ENCODE data around the gene LTBR. TPM values are rescaled to one million over a fixed set of nuclear protein-coding genes. Genes with fewer than 3 reads are reported as not detected.

Gene LTBR
- total RNA-seq, 1 donor from 2014 or later: 1.7 TPM

DNA sequence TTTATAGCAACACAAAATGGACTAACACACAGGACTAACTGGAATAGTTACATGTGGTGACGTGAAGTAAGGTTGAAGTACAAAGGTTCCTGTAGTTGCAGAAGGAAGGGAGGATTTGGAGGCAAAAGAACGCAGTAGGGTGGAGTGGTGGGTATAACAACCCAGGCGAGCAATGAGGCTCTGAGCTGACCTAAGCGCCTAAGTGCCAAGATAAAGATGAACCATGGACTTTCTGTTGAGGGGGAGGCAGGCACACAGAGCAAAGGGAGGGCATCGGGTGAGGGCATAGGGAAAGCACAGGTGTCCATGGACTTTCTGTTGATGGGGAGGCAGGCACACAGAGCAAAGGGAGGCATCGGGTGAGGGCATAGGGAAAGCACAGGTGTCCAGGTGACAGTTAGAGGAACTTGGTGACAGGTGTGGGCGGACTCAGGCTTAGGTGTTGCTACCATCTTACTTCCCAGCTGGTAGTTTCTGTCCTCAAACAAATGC lies 23.8 kb upstream of the LTBR start:
- no peak for TF ChIP-seq CTCF (conservative IDR thresholded peaks at IDR 0.05)
- no peaks in the 10 kb centered on the region for H3K27me3 Mint-ChIP-seq (ENCODE audit: low read depth)
- no peak for DNase-seq (ENCODE audit: low read depth, low spot score)
- no peaks in the 10 kb centered on the region for H3K4me1 Mint-ChIP-seq
- no peaks in the 10 kb centered on the region for H3K36me3 Mint-ChIP-seq (ENCODE audit: low read depth)
- no peak overlapping the region for H3K27ac Mint-ChIP-seq (ENCODE audit: unreplicated experiment)
- no peak overlapping the region for H3K4me3 Mint-ChIP-seq
- H3K9me3 Mint-ChIP-seq: no peaks in the 10 kb centered on the region

DNA sequence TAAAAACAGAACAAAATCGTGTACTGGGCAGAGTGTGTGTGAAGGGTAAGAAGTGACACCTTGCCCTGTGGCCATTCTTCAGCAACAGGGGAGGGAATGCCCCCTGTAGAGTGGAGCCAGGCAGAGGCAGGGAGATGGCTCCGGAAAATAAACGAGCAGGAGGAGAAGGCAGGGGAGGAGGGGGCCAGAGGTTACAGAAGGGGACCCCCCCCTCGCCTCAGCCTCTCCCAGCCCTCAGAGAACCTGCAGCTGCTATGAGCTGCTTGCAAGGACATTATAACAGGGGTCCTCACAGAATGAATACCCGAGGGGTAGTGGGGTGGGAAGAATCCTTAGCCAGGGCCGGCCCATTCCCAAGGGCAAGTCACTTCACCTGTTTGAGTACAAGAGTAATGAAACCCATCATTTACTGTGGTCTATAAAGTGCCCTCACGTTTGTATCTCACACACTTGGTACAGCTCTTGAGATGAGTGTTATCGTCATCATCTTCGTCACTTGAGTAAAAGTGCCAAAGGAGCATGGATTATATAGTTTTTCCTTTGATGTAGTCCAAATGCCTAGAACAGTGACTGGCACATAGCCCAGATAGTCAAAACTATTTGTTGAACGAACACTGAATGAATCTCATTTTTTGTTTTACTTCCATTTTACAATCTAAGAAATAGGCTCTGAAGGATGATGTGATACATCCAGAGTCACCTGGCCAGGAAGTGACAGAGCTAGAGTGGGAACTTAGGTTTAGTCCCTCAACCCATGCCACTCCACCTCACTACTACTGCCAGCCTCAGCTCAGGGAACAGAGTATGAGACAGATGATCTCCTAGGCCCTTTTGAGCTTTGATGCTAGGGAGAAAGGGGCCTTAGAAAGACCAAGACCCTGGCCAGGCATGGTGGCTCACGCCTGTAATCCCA lies 23.1 kb upstream of the LTBR start:
- Mint-ChIP-seq H3K27me3 (ENCODE audit: low read depth) (no peaks in the 10 kb centered on the region), H3K4me3 (no peak overlapping the region), H3K36me3 (ENCODE audit: low read depth) (no peaks in the 10 kb centered on the region), H3K4me1 (no peaks in the 10 kb centered on the region), H3K9me3 (no peaks in the 10 kb centered on the region), H3K27ac (ENCODE audit: unreplicated experiment) (no peak overlapping the region)
- no peak for TF ChIP-seq CTCF (conservative IDR thresholded peaks at IDR 0.05)
- DNase-seq (ENCODE audit: low read depth, low spot score): no peak

DNA sequence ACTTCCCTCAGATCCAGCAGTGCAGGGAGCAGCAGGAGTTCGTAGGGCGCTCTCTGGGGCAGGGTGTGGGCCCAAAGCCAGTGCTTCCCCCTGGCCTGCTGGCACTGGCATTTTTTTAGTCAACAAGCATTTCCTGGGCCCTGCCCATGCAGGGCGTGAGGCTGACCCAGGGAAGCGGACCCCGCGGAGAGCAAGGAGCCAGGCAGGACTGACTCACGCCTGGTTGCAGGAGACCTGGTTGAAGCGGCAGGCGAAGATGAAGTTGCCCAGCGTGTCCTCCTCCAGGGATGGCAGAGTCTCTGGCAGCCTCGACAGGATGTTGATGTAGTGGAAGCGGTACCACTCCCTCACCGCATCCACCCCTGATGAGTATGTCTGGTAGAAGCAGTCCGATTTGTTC lies 22.1 kb upstream of the LTBR start:
- DNase-seq (ENCODE audit: low read depth, low spot score): no peak
- TF ChIP-seq CTCF (conservative IDR thresholded peaks at IDR 0.05): no peak
- no peaks in the 10 kb centered on the region for H3K9me3 Mint-ChIP-seq
- no peak overlapping the region for H3K27ac Mint-ChIP-seq (ENCODE audit: unreplicated experiment)
- no peak overlapping the region for H3K4me3 Mint-ChIP-seq
- H3K36me3 Mint-ChIP-seq (ENCODE audit: low read depth): no peaks in the 10 kb centered on the region
- no peaks in the 10 kb centered on the region for H3K27me3 Mint-ChIP-seq (ENCODE audit: low read depth)
- no peaks in the 10 kb centered on the region for H3K4me1 Mint-ChIP-seq

GRCh38 chr12:6362403-6362802 lies 21.6 kb upstream of the LTBR start:
- Mint-ChIP-seq H3K27me3 (ENCODE audit: low read depth) (no peaks in the 10 kb centered on the region), H3K9me3 (no peaks in the 10 kb centered on the region), H3K36me3 (ENCODE audit: low read depth) (no peaks in the 10 kb centered on the region), H3K4me1 (no peaks in the 10 kb centered on the region), H3K27ac (ENCODE audit: unreplicated experiment) (no peak overlapping the region), H3K4me3 (no peak overlapping the region)
- DNase-seq (ENCODE audit: low read depth, low spot score): no peak
- TF ChIP-seq CTCF (conservative IDR thresholded peaks at IDR 0.05): no peak

DNA sequence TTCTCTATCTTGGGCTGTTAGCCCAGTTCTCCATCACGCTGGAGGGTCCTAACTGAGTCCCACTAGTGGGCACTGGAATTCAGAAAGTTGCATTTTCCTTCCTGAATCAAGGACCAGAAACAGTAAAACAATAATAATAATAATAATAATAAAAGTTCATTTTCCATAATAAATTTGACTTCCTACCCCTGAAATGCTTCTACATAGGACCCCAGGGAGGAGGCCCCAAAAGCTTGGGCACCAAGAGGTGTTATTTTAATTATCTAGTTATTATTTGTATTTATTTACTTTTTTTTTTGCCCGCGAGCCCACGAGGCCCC lies 21.0 kb upstream of the LTBR start:
- no peaks in the 10 kb centered on the region for H3K4me1 Mint-ChIP-seq
- DNase-seq (ENCODE audit: low read depth, low spot score): no peak
- TF ChIP-seq CTCF (conservative IDR thresholded peaks at IDR 0.05): no peak
- no peak overlapping the region for H3K4me3 Mint-ChIP-seq
- H3K27me3 Mint-ChIP-seq (ENCODE audit: low read depth): no peaks in the 10 kb centered on the region
- no peaks in the 10 kb centered on the region for H3K36me3 Mint-ChIP-seq (ENCODE audit: low read depth)
- H3K9me3 Mint-ChIP-seq: no peaks in the 10 kb centered on the region
- H3K27ac Mint-ChIP-seq (ENCODE audit: unreplicated experiment): no peak overlapping the region
